Spleen (tissue), 7 donors: Measurements from ENCODE around the gene CHERP.

ENCODE experiments used
- POLR2A ChIP-seq, 3 donors: fragments of 450-650 bp; IDR thresholded peaks; one replicate each; pipeline ENCODE4 v1.5.1; 2017; ENCODE audit warnings: antibody characterized with exemption in 3 of 3, mild to moderate bottlenecking in 1 of 3
- POLR2AphosphoS5 ChIP-seq, 3 donors: sonication (generic); formaldehyde crosslinking; IDR thresholded peaks; one replicate each; pipeline ENCODE4 v1.5.1; 2017; ENCODE audit warnings: antibody characterized with exemption in 3 of 3
- TF ChIP-seq, protein P1 (sequence below), 11 experiments: fragments of 200-600 bp in 7 of 11; fragments of 450-650 bp in 4 of 11; sonication (generic) in 4 of 11; IDR thresholded peaks in 8 of 11; conservative IDR thresholded peaks in 3 of 11; 1 replicate in 7 of 11; 2 replicates in 4 of 11; pipeline versions ENCODE4 v1.4.0 to v1.8.0; 2016 to 2021; ENCODE audit warnings: antibody characterized with exemption in 11 of 11, inconsistent platforms in 4 of 11, mild to moderate bottlenecking in 1 of 11
- donor health status: DM: no; HTN: no; CAD: no; lungs with moderate emphysema.
- donor health status: DM: no; HTN: no; CAD: no.
- donor health status: DM: no; HTN: no; CAD: no.

DNA sequence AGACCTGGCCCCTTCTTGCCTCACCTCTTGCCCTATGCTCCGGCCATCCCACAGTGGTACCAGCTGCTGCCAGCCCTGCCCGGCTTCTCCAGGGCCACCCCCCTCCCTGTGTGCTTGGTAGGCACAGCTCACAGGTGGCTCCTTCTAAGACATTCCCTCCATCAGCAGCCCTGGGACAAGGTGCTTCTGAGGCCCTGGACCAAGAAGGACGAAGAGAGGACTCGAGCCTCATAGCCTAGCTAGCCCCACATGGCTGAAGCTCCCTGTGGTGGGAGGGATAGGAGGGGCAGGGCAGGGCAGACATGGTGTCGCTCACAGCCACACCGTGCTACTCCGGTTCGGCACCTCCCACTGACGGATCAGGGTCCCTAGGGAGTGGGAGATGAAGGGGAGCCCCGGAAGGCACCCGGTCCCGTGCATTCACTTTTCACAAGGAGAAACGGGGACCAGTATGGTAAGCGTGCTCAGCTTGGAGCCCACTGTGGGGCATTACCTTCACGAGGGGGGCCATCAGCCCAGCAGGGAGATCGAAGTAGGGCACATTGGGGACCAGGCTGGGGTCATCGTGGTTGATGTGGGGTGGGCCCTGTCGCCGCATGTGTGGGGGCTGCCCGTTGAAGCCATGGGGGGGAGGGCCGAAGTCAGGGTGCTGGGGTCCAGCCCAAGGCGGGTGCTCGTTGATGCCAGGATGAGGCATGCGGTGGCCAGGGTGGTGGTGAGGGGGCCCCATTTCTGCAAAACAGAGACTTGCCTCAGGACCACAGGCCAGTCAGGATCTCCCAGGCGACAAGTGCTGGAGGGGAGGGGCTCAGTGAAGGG lies 19.5 kb downstream of the CHERP start:
- TF ChIP-seq, protein P1, sequence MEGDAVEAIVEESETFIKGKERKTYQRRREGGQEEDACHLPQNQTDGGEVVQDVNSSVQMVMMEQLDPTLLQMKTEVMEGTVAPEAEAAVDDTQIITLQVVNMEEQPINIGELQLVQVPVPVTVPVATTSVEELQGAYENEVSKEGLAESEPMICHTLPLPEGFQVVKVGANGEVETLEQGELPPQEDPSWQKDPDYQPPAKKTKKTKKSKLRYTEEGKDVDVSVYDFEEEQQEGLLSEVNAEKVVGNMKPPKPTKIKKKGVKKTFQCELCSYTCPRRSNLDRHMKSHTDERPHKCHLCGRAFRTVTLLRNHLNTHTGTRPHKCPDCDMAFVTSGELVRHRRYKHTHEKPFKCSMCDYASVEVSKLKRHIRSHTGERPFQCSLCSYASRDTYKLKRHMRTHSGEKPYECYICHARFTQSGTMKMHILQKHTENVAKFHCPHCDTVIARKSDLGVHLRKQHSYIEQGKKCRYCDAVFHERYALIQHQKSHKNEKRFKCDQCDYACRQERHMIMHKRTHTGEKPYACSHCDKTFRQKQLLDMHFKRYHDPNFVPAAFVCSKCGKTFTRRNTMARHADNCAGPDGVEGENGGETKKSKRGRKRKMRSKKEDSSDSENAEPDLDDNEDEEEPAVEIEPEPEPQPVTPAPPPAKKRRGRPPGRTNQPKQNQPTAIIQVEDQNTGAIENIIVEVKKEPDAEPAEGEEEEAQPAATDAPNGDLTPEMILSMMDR (IDR thresholded peaks at IDR 0.05 in 8 of 11, conservative IDR thresholded peaks at IDR 0.05 in 3 of 11): no peak
- TF ChIP-seq POLR2A (IDR thresholded peaks at IDR 0.05) (no peak), POLR2AphosphoS5 (IDR thresholded peaks at IDR 0.05) (peak in 1 of 3 donors; percentile 19)
